Stimulated activated naive CD8-positive, alpha-beta T cell treated with anti-CD3 and anti-CD28 coated beads, Interleukin-15, Interleukin-2, amounts not matched to agents 100 U/mL and 50 U/mL, for 24 hours (primary cell): ENCODE results near the gene ST6GALNAC1.

Experiments used
- ATAC-seq: fragments of 150-1000 bp; cut with Tn5 transposase; one replicate; pipeline ENCODE4 v1.10.0; 2021
- DNase-seq: peaks from one replicate; pipeline ENCODE4 v3.0.0; 2021

The ST6GALNAC1 gene

DNA sequence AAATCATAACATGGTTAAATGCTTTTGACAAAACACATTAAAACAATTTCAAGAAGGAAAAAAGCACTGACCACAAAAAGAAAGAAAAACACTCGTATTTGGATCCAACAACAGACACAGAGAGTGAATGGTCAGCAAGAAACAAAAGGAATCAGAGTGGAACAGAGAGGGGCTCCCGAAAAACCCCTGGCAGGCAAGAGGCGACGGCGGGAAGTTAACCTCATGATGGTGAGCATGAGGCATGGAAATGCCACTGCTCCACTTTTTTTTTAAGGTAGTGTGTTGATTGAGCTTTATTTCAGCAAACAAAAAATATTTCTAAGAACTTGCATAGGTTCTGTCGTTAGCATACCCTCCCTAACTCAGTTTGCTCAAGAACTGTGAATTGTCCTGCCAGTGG is 32.1 kb upstream of the ST6GALNAC1 start:
- ATAC-seq (no peak), DNase-seq (no peak)

DNA sequence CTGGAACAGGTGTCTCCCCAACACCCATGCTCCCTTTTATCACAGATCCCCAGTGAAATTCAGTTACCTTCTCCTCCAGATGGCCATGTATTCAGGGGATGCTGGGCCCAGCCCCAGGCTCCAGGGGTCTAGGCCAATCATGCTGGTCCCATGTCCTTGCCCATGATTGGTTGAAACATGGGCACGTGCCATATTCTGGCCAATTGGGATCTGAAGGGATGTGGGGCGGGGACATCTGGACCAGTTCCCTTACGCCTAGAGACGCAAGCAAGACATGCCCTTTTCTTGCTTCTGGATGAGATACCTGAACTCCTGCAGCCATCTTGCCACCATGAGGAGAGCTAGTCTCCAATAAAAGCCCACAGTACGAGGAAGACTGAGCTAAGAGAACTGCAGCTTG is 31.0 kb upstream of the ST6GALNAC1 start:
- DNase-seq (no peak), ATAC-seq (no peak)

DNA sequence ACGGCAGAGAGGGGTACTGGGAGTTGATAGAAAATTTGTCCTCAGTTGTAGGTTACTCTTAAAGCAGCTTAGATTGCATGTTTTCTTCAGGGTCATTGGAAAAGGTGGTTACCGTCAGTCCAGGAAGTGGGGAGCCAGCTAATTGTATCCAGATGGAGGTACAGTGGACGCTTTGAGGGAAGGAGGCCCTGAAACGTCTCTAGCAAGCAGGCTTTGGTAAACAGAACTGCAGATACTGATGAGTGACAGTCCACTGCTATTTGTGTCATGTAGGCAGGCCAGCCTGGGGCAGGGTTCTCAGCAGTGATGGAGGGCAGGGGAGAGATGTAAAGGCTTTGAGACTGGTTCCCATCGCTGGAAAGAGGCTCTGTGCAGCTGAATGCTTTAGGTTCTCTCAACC is 30.2 kb upstream of the ST6GALNAC1 start:
- no peak for DNase-seq
- no peak for ATAC-seq

DNA sequence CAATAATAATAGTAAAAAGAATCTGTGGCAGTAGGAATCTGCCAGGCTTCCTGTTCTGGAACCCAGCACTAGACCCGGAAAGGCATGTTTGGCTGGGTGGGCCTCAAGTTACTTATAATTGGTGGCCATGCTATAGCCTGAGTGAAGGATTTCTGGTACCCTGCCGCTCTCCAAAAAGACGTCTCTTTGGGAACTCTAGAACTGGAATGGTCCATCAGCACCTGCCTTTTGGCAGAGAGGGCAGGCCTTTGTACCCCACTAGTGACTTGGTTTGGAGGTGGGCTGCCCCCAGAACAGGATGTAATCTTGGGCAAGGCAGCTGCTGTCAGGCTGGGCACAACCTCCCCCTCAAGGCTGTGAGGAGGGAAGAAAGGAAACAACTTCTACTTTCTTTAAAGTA is 29.3 kb upstream of the ST6GALNAC1 start:
- ATAC-seq (no peak), DNase-seq (no peak)

DNA sequence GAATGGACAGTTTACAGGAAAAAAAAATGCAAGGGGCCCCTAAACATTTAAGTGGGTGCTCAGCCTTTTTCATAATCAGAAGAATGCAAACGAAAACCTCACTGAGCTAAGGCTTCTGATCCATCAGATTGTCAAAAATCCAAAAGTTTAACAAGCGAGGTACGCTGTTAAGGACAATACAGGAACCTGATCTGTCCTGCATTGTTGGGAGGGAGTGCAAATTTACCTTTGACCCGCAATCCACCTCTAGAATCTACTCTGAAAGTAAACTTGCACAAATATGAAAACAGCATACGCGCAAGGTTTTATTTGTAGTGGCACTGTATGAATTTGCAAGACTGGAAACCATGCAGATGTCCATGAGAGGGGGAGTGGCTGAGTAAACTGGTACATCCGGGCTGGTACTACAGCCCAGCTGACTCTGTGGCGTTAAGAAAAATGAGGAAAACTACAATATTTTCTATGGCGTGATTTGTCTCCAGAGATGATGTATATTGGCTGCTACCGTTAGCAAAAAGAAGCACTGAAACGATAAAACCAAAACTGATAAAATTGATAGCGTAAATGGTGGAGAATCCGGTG is 28.8 kb upstream of the ST6GALNAC1 start:
- DNase-seq (no peak), ATAC-seq (no peak)

DNA sequence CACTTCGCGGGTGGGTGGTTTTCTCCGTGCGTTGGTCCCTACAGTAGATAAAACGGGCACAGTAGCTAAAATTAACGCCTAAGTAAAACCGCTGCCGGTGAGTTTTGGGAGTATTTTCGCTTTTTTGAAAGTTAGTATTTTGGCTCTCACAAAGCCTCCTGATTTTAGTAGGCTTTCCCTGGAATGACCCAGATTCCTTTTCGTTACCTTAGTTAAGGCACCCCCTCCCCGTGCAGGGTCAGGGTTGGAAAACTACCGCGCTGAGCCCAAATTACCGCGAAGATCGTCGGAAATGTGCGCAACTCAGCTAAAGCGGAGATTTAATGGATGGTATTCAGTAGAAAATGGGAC is 28.3 kb upstream of the ST6GALNAC1 start:
- ATAC-seq = no peak
- no peak for DNase-seq

DNA sequence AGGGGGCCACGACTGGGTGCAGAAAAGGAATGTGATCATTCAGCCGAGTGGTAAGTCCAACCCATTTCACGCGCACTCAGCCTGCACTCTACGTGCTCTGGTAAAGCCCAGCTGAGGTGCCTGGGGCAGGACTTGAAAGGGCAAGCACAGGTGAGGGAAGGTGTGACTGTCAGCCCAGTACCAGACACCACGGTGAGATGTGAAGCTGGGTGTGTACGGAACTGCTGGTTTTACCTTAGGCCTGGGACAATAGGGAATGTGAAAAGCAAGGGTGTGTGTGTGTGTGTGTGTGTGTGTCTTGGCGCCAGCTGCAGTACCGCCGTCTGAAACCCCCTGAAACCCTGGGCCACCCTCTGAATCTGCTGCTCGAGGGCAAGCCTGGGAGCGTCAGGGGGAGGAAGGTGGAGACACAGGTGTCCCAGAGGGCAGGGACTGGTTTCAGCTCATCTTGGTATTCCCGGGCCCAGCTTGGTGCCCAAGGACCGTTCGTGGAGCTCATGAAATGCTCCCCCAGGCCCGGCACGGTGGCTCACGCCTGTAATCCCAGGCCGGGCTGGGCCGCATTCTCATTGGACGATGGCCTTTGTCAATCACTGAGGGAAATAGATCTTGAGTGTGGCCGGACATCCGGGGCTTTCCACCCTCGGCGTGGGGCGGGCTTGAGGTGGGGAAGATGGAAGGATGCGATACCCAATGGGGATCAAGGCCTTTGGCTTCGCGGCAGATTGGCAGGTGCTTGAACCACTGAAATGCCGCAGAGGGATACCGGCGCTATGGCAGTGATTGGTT is 27.8 kb upstream of the ST6GALNAC1 start:
- ATAC-seq = peak; percentile 99
- peak; percentile 99 for DNase-seq

DNA sequence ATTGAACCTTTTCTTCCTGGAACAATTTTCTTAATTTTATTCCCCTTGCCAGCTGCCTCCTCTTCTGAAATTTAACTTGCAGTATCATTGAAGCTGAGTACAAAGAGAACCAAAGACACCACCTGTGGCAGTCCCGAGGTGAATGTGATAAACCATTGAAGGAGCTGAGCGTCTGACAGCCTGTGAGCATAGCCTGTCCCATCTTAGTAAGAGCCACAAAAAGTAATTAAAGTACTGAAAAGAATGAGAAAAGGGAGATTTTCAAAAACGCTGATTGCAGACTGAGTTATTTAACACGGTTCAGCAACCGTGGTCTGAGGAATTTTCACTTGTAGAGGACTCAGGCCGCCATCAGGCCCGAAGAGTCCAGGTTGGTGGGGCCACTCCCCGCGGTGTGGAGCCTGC is 27.2 kb upstream of the ST6GALNAC1 start:
- DNase-seq (no peak), ATAC-seq (no peak)

DNA sequence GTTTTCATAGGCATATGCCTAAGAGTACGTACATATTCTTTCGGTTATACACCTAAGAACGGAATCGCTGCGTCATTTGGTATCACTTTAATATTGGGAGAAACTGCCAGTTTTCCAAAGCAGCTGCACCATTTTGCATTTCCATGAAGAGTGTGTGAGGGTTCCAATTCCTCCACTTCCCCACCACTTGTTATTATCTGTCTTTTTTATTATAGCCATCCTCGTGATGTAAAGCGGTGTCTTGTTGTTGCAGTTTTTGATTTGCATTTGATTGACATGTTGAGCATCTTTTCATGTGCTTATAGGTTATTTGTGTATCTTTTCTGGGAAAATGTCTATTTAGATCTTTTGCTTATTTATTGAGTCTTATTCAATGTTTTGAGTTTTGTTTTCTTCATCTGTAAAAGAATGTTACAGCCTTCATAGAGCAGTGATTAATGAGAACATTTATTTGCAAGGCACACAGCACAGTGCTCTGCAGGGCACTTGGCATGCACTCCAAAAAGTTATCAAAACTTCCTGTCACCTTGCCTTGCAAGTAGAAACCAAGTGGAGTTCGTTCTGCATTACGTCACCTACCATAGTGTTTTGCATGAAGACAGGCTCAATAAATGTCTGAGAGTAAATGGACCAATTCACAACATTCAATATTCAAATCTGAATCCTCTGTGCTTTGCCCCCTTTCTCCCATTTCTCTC is 26.6 kb upstream of the ST6GALNAC1 start:
- DNase-seq (no peak), ATAC-seq (no peak)

DNA sequence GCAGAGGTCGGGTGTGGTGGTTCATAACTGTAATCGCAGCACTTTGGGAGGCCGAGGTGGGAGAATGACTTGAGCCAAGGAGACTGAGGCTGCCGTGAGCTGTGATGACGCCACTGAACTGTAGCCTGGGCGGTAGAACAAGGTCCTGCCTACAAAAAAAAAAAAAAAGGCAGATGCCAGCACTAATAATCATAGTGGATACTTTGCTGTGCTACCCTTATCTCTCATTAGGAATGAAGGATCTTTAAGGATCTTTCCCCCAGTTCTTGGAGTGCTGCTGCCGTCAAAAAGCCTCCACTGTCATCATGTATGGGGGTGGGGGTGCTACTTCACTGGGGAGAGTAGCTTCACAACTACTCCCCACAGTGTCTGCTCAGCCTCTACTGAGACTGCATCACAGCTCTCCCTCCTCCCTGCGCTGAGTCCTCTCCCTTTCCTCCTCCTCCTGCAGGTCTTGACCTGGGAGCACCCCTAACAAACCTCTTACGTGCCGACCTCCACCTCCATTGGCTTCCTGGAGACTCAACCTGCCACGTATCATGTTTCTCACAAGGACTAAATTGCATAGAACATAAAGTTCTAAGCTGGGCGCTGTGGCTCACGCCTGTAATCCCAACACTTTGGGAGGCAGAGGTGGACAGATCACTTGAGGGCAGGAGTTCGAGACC is 24.4 kb upstream of the ST6GALNAC1 start:
- DNase-seq (no peak), ATAC-seq (no peak)

DNA sequence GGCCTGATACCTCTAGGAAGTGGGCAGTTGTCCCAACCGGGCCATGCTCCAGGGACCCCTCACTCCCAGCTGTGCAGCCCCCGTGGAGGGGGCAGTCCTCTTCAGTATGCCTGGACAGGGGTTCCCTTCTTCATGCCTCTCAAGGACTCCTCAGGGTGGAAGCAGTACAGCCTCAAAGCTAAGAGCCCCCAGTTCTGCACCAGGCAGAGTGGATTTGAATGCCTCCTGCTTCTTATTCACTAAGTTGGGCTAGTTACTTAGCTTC is 23.9 kb upstream of the ST6GALNAC1 start:
- DNase-seq (no peak), ATAC-seq (no peak)

DNA sequence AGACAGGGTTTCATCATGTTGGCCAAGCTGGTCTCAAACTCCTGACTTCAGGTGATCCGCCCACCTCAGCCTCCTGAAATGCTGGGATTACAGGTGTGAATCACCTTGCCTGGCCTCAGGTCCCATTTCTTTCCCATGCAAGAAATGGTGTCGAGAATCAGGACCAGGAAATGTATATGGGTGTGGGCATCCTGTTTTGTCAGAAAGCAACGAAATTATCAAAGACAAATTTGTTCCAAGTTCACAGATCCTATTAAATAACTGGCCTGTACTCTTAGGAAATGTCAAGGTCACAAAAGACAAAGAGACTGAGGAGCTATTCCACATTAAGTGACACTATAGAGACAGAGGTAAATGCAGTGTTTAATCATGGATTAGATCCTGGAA is 17.1 kb upstream of the ST6GALNAC1 start:
- DNase-seq (no peak), ATAC-seq (no peak)

DNA sequence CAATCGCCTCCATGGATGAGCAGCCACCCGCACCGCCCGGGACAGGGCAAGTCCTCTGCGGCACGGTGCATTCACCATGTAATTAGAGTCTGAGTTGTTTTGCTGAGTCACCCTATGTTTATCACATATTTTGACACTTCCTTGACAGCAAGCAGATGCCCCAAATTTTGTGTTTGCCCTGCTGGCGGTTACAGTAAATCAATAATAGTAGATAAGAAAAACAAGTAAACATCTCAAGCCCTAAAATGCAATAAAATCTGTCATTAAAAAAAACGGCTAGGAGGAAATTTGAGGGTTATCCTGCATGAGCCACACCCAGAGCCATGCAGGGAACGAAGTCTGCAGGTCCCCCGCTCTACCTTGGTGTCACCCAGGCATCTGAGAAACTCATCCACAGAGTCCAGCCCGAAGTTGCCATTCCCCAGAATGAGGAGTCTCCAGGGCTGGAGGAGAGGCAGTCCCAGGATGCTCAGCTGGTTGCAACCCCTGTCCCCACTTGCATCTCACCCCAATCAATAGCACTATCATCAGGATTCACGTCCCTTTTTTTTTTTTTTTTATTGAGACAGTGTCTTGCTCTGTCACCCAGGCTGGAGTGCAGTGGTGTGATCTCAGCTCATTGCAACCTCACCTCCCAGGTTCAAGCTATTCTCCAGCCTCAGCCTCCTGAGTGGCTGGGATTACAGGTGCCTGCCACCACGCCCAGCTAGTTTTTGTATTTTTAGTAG is 16.5 kb upstream of the ST6GALNAC1 start:
- no peak for ATAC-seq
- no peak for DNase-seq

DNA sequence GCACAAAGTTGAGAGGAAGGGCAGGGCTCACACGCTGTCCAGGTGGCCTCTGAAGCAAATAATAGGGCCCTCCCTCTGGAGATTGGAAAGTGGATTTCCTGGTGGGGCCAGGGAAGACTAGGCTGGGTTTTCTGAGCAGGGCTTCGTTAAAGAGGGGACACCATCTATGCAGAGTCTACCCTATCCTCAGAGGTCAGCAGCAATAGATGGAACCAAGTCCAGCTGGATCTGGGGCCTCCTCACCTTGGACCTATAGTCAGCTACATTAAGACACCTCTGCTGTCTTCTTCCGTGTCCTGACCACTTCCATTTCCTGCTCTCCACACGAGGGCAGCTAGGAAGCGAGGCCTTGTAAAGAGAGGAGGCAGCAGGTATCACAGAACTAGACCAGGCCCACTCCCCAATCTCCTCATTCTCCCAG is 14.7 kb upstream of the ST6GALNAC1 start:
- DNase-seq (no peak), ATAC-seq (no peak)

DNA sequence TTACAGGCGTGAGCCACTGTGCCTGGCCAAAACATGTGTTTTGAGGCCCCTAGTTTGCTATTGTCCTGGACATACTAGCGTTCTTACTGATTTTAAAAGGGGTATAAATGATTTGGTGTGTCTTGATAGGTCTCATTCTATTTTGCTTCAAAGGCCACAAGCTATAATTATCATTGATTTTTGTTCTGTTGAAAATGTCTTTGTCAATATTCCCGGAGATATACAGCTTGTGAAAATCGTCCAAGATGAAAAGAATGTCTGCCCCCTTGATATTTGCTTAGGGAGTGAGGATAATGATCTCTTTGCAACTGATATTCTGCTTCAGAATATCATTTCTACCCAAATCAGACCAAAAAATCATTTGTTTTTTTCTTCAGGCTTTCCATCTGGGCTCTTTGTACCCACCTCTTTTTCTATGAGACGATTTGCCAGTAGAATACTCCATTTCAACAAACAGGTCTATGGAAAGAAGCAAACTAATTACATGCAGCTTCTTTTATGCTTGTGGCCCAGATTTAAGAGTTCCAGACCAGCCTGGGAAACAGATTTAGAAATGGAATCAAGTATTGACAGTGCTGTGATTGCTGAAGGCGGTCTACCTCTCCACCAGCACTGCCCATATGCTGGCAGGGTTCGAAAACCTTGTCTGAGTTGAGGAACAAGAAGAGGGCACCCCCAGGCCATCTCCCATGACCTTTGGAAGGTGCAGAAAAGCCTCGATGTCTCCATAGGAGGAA is 14.1 kb upstream of the ST6GALNAC1 start:
- no peak for ATAC-seq
- no peak for DNase-seq

DNA sequence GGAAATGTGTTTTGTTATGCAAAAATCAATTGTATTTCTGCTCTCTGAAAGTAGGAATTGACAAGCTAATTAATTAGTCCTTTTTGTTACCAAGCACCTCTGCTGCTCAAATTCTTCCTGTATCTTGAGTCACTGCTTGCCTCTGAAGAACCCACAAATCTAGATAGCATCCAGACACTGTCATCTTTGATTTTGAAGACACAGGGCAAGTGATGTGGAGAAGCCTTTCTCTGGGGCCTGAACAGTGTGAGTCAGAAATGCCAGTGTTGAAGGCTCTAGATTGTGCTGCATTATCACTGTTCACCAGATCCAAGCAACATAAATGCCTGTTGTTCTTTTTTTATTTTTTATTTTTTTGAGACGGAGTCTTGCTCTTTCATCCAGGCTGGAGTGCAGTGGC is 10.9 kb upstream of the ST6GALNAC1 start:
- DNase-seq (no peak), ATAC-seq (peak; percentile 43)

DNA sequence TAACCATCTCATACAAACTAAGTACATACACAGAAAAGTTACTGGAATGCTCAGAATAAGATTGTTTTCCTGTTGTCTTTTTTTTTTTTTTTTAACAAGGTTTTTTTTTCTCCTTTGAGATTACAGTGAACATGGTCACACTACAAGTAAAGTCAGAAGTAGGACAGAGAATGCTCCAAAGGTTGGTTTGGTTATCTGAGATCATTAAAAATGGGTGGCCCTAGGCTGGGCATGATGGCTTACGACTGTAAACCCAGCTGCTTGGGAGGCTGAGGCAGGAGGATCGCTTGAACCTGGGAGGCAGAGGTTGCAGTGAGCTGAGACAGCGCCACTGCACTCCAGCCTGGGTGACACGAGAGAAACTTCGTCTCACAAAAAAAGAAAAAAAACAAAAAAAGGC is 6.9 kb upstream of the ST6GALNAC1 start:
- DNase-seq = no peak
- ATAC-seq = no peak

DNA sequence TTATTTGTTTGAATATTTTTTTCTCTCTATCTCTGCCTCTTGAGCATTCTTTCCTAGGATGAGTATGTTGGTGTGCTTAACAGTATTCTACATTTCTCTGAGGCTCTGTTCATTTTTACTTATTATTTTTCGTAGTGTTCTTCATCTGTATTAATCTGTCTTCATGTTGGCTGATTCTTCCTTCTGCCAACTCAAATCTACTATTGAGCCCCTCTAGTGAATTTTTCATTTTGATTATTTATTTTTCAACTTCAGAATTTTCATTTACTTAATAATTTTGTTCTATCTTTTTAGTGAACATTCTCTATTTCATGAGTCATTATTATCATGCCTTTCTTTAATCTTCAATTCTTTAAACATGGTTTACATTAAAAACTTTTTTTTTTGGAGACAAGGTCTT is 3.2 kb upstream of the ST6GALNAC1 start:
- ATAC-seq = no peak
- no peak for DNase-seq

DNA sequence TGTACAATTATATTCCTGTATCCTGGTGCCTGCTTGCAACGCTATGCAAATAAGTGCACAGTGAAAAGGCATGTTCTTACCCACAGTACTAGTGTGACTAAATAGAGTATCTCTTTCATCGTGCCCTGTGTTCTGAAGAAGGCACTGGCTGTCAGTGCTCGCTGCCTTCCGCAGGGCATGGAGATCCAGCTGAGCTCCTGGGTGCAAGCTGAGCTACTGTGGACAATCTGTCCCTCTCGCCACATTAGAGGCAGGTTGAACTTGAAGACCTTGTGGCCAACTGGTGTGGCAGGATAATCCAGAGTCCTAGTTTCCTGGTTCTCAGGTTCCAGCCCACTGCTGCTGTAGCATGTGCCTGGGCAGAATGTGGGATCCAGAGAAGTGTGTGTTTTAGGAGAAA is 1.9 kb upstream of the ST6GALNAC1 start:
- no peak for ATAC-seq
- no peak for DNase-seq

DNA sequence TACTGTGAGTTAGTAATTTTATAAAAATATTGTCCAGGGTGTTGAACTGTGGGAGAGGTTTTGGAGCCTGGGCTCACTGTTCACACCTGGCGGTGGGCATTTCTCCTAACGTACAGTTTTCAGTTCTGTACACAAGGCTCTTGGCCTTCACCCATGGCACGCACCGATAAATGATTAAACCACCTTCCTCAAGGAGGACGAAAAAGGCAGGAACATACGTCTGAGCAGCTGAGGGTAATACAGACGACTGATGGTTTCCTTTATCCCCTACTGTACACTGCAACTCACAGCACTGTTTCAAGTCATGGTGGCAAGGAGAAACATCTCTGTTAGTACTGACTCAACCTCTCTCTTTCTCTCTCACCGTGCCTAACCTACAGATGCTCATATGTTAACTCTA is 1.4 kb upstream of the ST6GALNAC1 start:
- ATAC-seq = no peak
- DNase-seq = no peak

DNA sequence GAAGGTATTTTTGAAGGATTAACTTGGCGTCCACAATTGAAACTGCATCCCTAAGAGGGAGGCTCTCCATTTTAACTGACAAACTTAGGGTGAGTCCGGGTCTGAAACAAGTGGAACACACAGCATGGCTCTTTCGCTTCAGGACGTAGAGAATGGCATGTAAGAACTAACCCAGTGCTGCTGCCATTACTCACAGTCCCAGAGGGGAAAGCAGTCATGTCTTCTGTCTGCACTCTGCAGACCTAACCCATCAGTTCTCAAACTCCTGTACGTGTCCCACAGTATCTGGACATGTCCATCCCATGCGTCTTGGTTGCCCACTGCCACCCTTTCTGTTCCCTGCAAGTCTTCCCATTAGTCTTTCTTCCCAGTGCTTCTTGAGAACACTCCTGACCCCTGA is 563 bp downstream of the ST6GALNAC1 start:
- no peak for ATAC-seq
- no peak for DNase-seq

DNA sequence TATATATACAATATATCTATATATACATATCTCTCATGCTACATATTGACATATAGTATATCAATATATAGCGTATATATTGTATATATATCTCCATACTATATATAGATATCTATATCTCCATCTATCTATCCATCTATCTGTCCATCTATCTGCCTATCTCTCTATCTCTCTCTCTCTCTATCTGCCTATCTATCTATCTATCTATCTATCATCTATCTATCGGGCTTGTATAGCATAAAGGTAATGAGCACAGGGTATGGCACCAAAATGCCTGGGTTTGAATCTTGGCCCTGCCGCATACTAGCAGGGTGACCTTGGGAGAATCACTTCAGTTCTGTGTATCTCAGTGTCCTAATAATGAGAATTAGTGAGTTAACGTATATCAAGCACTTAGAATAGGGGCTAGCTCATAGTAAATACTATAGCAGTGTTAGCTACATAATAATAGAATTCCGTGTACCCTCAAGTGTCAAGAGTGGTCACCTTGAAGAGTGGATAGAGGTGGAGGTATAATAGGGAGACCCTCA is 1.5 kb downstream of the ST6GALNAC1 start:
- no peak for DNase-seq
- ATAC-seq = no peak
